HCT116 (cell line): ENCODE measurements around the gene PLD2. TPM values are rescaled to one million over a fixed set of nuclear protein-coding genes. Genes with fewer than 3 reads are reported as not detected.

ENCODE experiments used
- ATAC-seq: fragments of 200-7000 bp; cut with Tn5 transposase; 2 replicates; pipeline ENCODE4 v1.9.1; 2020; ENCODE audit warnings: mild to moderate bottlenecking, moderate library complexity
- BruUV-seq: library from RNA; stranded (reverse); fragments of 400-500 nt; replicated peaks from 2 replicates; lab custom pipeline; 2021; lab: Mats Ljungman, UMichigan
- CTCF ChIA-PET: fragments of 300-600 bp; sonication (Branson Sonifier 250); formaldehyde crosslinking; loops from one replicate; lab custom pipeline; 2021; ENCODE audit warnings: antibody characterized with exemption; lab: Charles Lee
- POLR2A ChIA-PET: fragments of 300-600, 350-600 bp; sonication (Branson Sonifier 250); formaldehyde crosslinking; loops from one replicate; lab custom pipeline; 2021; ENCODE audit warnings: antibody characterized with exemption; lab: Charles Lee
- RAD21 ChIA-PET, 2 experiments: fragments of 300-600 bp; sonication (Branson Sonifier 250); formaldehyde crosslinking; loops; one replicate each; lab custom pipeline; 2023; ENCODE audit warnings: low total read pairs in 2 of 2; ENCODE audit not compliant: uncharacterized antibody in 2 of 2, unreplicated experiment in 2 of 2, low non-redundant PET in 1 of 2; lab: Charles Lee
- DNase-seq: peaks from one replicate; pipeline ENCODE4 v3.0.0-alpha.2; 2010; ENCODE audit warnings: low read depth, low spot score
- H2AFZ ChIP-seq: fragments of 200-600 bp; shearing (Covaris generic), sonication (generic); 2 replicates; pipeline ENCODE4 v1.6.1; 2017; ENCODE audit warnings: low read depth, mixed run types, mixed read lengths, antibody characterized with exemption, low read length; ENCODE audit not compliant: poor library complexity, severe bottlenecking
- H3K27ac ChIP-seq: 2 replicates; pipeline ENCODE4 v1.5.1; 2012; ENCODE audit warnings: low read depth, low read length
- H3K27me3 ChIP-seq: fragments of 200-600 bp; sonication (generic); 2 replicates; pipeline ENCODE4 v1.6.1; 2016; ENCODE audit warnings: mixed run types, low read length, mixed read lengths; ENCODE audit not compliant: insufficient read depth
- H3K36me3 ChIP-seq, 2 experiments: fragments of 200-500 bp in 1 of 2; fragments of 200-600 bp in 1 of 2; sonication (Bioruptor generic) in 1 of 2; sonication (generic) in 1 of 2; 2 replicates each; pipeline versions ENCODE4 v1.5.1 to v1.6.1; 2014 to 2016; ENCODE audit warnings: low read length in 2 of 2, inconsistent platforms in 1 of 2, mixed read lengths in 1 of 2, mixed run types in 1 of 2; ENCODE audit not compliant: insufficient read depth in 2 of 2, control insufficient read depth in 1 of 2
- H3K4me1 ChIP-seq, 2 experiments: fragments of 200-600 bp in 1 of 2; sonication (generic) in 1 of 2; 2 replicates each; pipeline versions ENCODE4 v1.5.1 to v1.6.1; 2012 to 2017; ENCODE audit warnings: low read length in 2 of 2, inconsistent platforms in 1 of 2, mild to moderate bottlenecking in 1 of 2, mixed read lengths in 1 of 2, mixed run types in 1 of 2, moderate library complexity in 1 of 2; ENCODE audit not compliant: insufficient read depth in 2 of 2, control insufficient read depth in 1 of 2
- H3K4me2 ChIP-seq: fragments of 200-600 bp; sonication (generic); 2 replicates; pipeline ENCODE4 v1.6.1; 2017; ENCODE audit warnings: mixed run types, low read length, mixed read lengths
- H3K4me3 ChIP-seq, 2 experiments: fragments of 200-600 bp in 1 of 2; sonication (generic) in 1 of 2; replicated peaks in 1 of 2; 2 replicates each; pipeline ENCODE4 v1.5.1; 2011 to 2016; ENCODE audit warnings: low read length in 2 of 2, control low read depth in 1 of 2, low read depth in 1 of 2, mild to moderate bottlenecking in 1 of 2, mixed read lengths in 1 of 2, mixed run types in 1 of 2
- H3K79me2 ChIP-seq: fragments of 200-600 bp; sonication (generic); 2 replicates; pipeline ENCODE4 v1.6.1; 2017; ENCODE audit warnings: mild to moderate bottlenecking, mixed run types, low read length, moderate library complexity, mixed read lengths; ENCODE audit not compliant: insufficient read depth
- H3K9ac ChIP-seq: fragments of 200-600 bp; sonication (generic); 2 replicates; pipeline ENCODE4 v1.6.1; 2016; ENCODE audit warnings: low read length, mixed read lengths
- H3K9me2 ChIP-seq: fragments of 200-600 bp; sonication (generic), shearing (Covaris generic); 2 replicates; pipeline ENCODE4 v1.6.1; 2017; ENCODE audit warnings: mixed run types, mild to moderate bottlenecking, moderate library complexity; ENCODE audit not compliant: insufficient read depth
- H3K9me3 ChIP-seq, 2 experiments: fragments of 200-500 bp in 1 of 2; fragments of 200-600 bp in 1 of 2; sonication (Bioruptor generic) in 1 of 2; sonication (generic) in 1 of 2; 2 replicates each; pipeline ENCODE4 v1.6.1; 2014 to 2017; ENCODE audit warnings: low read length in 2 of 2, mixed read lengths in 2 of 2, inconsistent platforms in 1 of 2, low read depth in 1 of 2, mild to moderate bottlenecking in 1 of 2, mixed run types in 1 of 2, moderate library complexity in 1 of 2; ENCODE audit not compliant: control insufficient read depth in 1 of 2, insufficient read depth in 1 of 2
- H4K20me1 ChIP-seq: fragments of 200-600 bp; sonication (generic), shearing (Covaris generic); 2 replicates; pipeline ENCODE4 v1.6.1; 2017; ENCODE audit warnings: mixed run types, mild to moderate bottlenecking, moderate library complexity; ENCODE audit not compliant: insufficient read depth
- CEBPB ChIP-seq: IDR thresholded peaks from 2 replicates; pipeline ENCODE4 v1.6.1; 2012; ENCODE audit warnings: low read depth
- EGR1 ChIP-seq: IDR thresholded peaks from 2 replicates; pipeline ENCODE4 v1.6.1; 2012; ENCODE audit warnings: low read depth
- EZH2 ChIP-seq: fragments of 200-600 bp; sonication (generic); IDR thresholded peaks from 2 replicates; pipeline ENCODE4 v1.6.1; 2017; ENCODE audit warnings: antibody characterized with exemption, mixed run types
- EZH2phosphoT487 ChIP-seq: fragments of 200-600 bp; IDR thresholded peaks from 2 replicates; pipeline ENCODE4 v1.6.1; 2018; ENCODE audit warnings: antibody characterized with exemption, borderline replicate concordance
- JUND ChIP-seq: IDR thresholded peaks from 2 replicates; pipeline ENCODE4 v1.6.1; 2012
- POLR2AphosphoS5 ChIP-seq: IDR thresholded peaks from 2 replicates; pipeline ENCODE4 v1.6.1; 2011; ENCODE audit warnings: mild to moderate bottlenecking, low read depth, low read length, moderate library complexity
- SRF ChIP-seq: IDR thresholded peaks from 2 replicates; pipeline ENCODE4 v1.6.1; 2012; ENCODE audit warnings: low read depth
- TCF7L2 ChIP-seq: IDR thresholded peaks from 2 replicates; pipeline ENCODE4 v1.7.0; 2011; ENCODE audit warnings: borderline replicate concordance, inconsistent platforms; ENCODE audit not compliant: insufficient read depth, insufficient read length; ENCODE audit errors: extremely low read depth
- YY1 ChIP-seq: IDR thresholded peaks from 2 replicates; pipeline ENCODE4 v1.6.1; 2011; ENCODE audit warnings: low read length, low read depth, moderate library complexity, mild to moderate bottlenecking; ENCODE audit not compliant: insufficient replicate concordance; ENCODE audit errors: extremely low read depth
- ZNF274 ChIP-seq: fragments of 200-500 bp; sonication (Bioruptor generic); IDR thresholded peaks from 2 replicates; pipeline ENCODE4 v1.6.1; 2014; ENCODE audit warnings: mild to moderate bottlenecking, low read depth, low read length, inconsistent platforms
- intact Hi-C: fragments of 100-400 bp; cut with micrococcal nuclease; formaldehyde crosslinking; loops from 2 replicates; pipeline ENCODE4 v1.10.0; 2022
- total RNA-seq: library from RNA; stranded (reverse); gene quantifications from one replicate; pipeline ENCODE4 v1.2.1, GENCODE V29; 2021; ENCODE audit not compliant: unreplicated experiment
- TF ChIP-seq, protein P1 (sequence below): IDR thresholded peaks from 2 replicates; pipeline ENCODE4 v1.6.1; 2012; ENCODE audit warnings: low read depth
- TF ChIP-seq, protein P2 (sequence below): IDR thresholded peaks from 2 replicates; pipeline ENCODE4 v1.6.1; 2011; ENCODE audit warnings: mild to moderate bottlenecking, low read length, moderate library complexity; ENCODE audit not compliant: insufficient replicate concordance; ENCODE audit errors: extremely low read depth
- TF ChIP-seq, protein P3 (sequence below): IDR thresholded peaks from 2 replicates; pipeline ENCODE4 v1.6.1; 2012

Gene PLD2
- total RNA-seq, 1 experiment from 2014 or later = 47.7 TPM

DNA sequence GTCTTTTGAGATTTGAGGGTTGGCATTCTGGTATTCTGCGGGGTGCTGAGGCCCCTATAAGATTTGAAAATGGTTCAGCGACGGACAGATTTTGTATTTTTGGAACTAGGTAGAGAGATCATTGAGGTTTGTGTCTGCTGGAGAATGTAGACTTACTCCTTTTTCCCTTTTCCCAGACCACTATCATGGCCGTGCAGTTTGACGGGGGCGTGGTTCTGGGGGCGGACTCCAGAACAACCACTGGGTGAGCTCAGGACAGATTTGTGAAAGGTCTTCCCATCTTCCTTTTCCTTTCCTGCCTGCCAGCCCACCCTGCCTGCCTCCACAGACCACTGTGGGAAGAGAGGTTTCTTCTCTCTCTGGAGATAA lies 10.4 kb upstream of the PLD2 start:
- H3K9ac ChIP-seq = peak overlapping the region; percentile 95
- peaks cover 19% of the 10 kb centered on the region for H3K79me2 ChIP-seq
- H3K4me1 ChIP-seq = peaks cover 6 to 14% of the 10 kb centered on the region in 2 experiments; a peak in 3 of 4 replicates
- H3K9me2 ChIP-seq = no peaks in the 10 kb centered on the region
- intact Hi-C loops = no loop called here
- H3K4me3 ChIP-seq = peak overlapping the region; percentile 94 to 98
- peak; percentile 85 for ATAC-seq
- BruUV-seq = TSS peak; percentile 83
- H3K9me3 ChIP-seq = no peaks in the 10 kb centered on the region
- H4K20me1 ChIP-seq = no peaks in the 10 kb centered on the region
- no peaks in the 10 kb centered on the region for H3K27me3 ChIP-seq
- no peak overlapping the region for H2AFZ ChIP-seq
- DNase-seq = no peak
- ChIA-PET RAD21 (no interaction called here), CTCF (no interaction called here), POLR2A (interaction anchor here (1.0 kb wide), 1 partner anchor 10 kb away, joined by 5 read pairs; the partner anchor contains the start of gene PLD2)
- peak overlapping the region; percentile 76 for H3K4me2 ChIP-seq
- H3K27ac ChIP-seq = peak overlapping the region; percentile 84
- no peak for TF ChIP-seq ZNF274
- peak; percentile 7 for TF ChIP-seq YY1
- peaks cover 8 to 18% of the 10 kb centered on the region in 2 experiments for H3K36me3 ChIP-seq

DNA sequence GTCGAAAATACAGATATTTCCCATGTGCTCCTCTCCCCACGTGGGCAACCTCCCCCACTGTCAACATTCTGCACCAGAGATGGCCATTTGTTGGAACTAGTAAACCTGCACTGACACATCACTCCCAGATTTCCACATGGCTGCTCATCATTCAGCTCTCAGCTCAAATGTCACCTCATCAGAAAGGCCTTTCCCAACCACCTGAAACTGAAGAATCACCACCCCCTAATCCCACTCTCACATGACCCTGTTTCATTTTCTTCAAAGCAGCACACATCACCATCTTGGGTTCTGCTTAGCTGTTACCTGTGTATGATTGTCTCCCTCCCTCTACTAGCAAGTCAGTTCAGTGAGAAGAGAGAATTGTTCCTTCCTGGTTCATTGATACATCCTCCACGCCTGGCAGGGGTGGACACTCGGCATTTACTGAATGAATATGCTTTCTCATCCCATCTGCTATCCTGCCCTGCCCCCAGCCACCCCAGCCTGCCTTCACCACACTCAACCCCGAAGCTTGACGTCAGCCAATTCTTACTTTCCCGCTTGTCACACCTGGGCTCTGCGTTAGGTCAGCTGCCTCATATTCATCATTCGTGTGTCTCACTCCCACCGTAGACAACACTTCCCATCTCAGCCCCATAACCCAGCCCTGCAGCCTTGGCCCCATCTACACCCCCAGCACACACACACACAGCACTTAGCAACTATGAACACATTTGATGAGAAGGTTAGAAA lies 6.3 kb upstream of the PLD2 start:
- Histone ChIP-seq H3K9me2 (no peaks in the 10 kb centered on the region), H3K9me3 (no peaks in the 10 kb centered on the region), H3K4me2 (no peak overlapping the region), H3K79me2 (peaks cover 19% of the 10 kb centered on the region), H3K36me3 (peaks cover 8 to 18% of the 10 kb centered on the region in 2 experiments), H4K20me1 (no peaks in the 10 kb centered on the region), H3K27me3 (no peaks in the 10 kb centered on the region), H3K4me3 (no peak overlapping the region), H2AFZ (no peak overlapping the region), H3K9ac (no peak overlapping the region), H3K27ac (no peak overlapping the region), H3K4me1 (peaks cover 6 to 8% of the 10 kb centered on the region in 2 experiments; a peak in 3 of 4 replicates)
- DNase-seq (no peak), ATAC-seq (no peak)
- no TSS peak for BruUV-seq
- ChIA-PET CTCF (no interaction called here), RAD21 (no interaction called here), POLR2A (no interaction called here)
- intact Hi-C loops = no loop called here
- TF ChIP-seq CEBPB (no peak), POLR2AphosphoS5 (no peak), ZNF274 (no peak), TCF7L2 (no peak), EGR1 (no peak), EZH2phosphoT487 (no peak), EZH2 (no peak), SRF (no peak), JUND (no peak)
- TF ChIP-seq, protein P1, sequence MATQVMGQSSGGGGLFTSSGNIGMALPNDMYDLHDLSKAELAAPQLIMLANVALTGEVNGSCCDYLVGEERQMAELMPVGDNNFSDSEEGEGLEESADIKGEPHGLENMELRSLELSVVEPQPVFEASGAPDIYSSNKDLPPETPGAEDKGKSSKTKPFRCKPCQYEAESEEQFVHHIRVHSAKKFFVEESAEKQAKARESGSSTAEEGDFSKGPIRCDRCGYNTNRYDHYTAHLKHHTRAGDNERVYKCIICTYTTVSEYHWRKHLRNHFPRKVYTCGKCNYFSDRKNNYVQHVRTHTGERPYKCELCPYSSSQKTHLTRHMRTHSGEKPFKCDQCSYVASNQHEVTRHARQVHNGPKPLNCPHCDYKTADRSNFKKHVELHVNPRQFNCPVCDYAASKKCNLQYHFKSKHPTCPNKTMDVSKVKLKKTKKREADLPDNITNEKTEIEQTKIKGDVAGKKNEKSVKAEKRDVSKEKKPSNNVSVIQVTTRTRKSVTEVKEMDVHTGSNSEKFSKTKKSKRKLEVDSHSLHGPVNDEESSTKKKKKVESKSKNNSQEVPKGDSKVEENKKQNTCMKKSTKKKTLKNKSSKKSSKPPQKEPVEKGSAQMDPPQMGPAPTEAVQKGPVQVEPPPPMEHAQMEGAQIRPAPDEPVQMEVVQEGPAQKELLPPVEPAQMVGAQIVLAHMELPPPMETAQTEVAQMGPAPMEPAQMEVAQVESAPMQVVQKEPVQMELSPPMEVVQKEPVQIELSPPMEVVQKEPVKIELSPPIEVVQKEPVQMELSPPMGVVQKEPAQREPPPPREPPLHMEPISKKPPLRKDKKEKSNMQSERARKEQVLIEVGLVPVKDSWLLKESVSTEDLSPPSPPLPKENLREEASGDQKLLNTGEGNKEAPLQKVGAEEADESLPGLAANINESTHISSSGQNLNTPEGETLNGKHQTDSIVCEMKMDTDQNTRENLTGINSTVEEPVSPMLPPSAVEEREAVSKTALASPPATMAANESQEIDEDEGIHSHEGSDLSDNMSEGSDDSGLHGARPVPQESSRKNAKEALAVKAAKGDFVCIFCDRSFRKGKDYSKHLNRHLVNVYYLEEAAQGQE = no peak
- TF ChIP-seq, protein P2, sequence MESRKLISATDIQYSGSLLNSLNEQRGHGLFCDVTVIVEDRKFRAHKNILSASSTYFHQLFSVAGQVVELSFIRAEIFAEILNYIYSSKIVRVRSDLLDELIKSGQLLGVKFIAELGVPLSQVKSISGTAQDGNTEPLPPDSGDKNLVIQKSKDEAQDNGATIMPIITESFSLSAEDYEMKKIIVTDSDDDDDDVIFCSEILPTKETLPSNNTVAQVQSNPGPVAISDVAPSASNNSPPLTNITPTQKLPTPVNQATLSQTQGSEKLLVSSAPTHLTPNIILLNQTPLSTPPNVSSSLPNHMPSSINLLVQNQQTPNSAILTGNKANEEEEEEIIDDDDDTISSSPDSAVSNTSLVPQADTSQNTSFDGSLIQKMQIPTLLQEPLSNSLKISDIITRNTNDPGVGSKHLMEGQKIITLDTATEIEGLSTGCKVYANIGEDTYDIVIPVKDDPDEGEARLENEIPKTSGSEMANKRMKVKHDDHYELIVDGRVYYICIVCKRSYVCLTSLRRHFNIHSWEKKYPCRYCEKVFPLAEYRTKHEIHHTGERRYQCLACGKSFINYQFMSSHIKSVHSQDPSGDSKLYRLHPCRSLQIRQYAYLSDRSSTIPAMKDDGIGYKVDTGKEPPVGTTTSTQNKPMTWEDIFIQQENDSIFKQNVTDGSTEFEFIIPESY = no peak
- TF ChIP-seq, protein P3, sequence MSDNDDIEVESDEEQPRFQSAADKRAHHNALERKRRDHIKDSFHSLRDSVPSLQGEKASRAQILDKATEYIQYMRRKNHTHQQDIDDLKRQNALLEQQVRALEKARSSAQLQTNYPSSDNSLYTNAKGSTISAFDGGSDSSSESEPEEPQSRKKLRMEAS = no peak
